IMR-90 (cell line): ENCODE measurements around the gene FAM131C. TPM values are rescaled to one million over a fixed set of nuclear protein-coding genes. Genes with fewer than 3 reads are reported as not detected.

Experiments
- ATAC-seq: fragments of 200-7000 bp; cut with Tn5 transposase; 2 replicates; pipeline ENCODE4 v1.9.1; 2020; ENCODE audit warnings: low read depth, mild to moderate bottlenecking, moderate library complexity
- BruUV-seq: library from RNA; stranded (reverse); fragments of 400-500 nt; replicated peaks from 2 replicates; lab custom pipeline; 2021; lab: Mats Ljungman, UMichigan
- CTCF ChIA-PET: fragments of 300-600 bp; formaldehyde crosslinking; extraction: SDS; loops from one replicate; lab custom pipeline; 2021; ENCODE audit warnings: antibody characterized with exemption; lab: Yijun Ruan, JAX
- POLR2A ChIA-PET: fragments of 300-600 bp; sonication (Branson Sonifier 250); formaldehyde crosslinking; loops from one replicate; lab custom pipeline; 2022; ENCODE audit warnings: antibody characterized with exemption; ENCODE audit not compliant: unreplicated experiment; lab: Charles Lee
- DNase-seq: peaks from one replicate; pipeline ENCODE4 v3.0.0; 2013
- H2AFZ ChIP-seq: replicated peaks from 2 replicates; pipeline ENCODE3; 2013; ENCODE audit warnings: low read length, mild to moderate bottlenecking; ENCODE audit not compliant: poor library complexity
- H2AK5ac ChIP-seq: 2 replicates; pipeline ENCODE4 v1.6.1; 2013; ENCODE audit warnings: low read depth, low read length, inconsistent platforms
- H2AK9ac ChIP-seq: replicated peaks from 2 replicates; pipeline ENCODE3; 2013; ENCODE audit warnings: mild to moderate bottlenecking, low read depth, low read length, moderate library complexity; ENCODE audit not compliant: poor library complexity
- H2BK120ac ChIP-seq: 2 replicates; pipeline ENCODE4 v1.6.1; 2013; ENCODE audit warnings: low read depth, low read length, inconsistent platforms
- H2BK15ac ChIP-seq: 3 replicates; pipeline ENCODE4 v1.6.1; 2013; ENCODE audit warnings: low read depth, low read length, inconsistent platforms
- H2BK20ac ChIP-seq: 2 replicates; pipeline ENCODE4 v1.6.1; 2013; ENCODE audit warnings: low read depth, mild to moderate bottlenecking, inconsistent platforms, low read length, moderate library complexity
- H2BK5ac ChIP-seq: 2 replicates; pipeline ENCODE4 v1.6.1; 2013; ENCODE audit warnings: mild to moderate bottlenecking, low read depth, low read length, inconsistent platforms; ENCODE audit not compliant: poor library complexity, severe bottlenecking
- H3K14ac ChIP-seq: replicated peaks from 2 replicates; pipeline ENCODE4 v1.6.1; 2013; ENCODE audit warnings: low read depth, low read length, inconsistent platforms
- H3K18ac ChIP-seq: 2 replicates; pipeline ENCODE4 v1.6.1; 2013; ENCODE audit warnings: low read depth, low read length, control low read depth
- H3K23ac ChIP-seq: 2 replicates; pipeline ENCODE4 v1.6.1; 2013; ENCODE audit warnings: low read depth, low read length, inconsistent platforms
- H3K27ac ChIP-seq: 2 replicates; pipeline ENCODE4 v1.5.1; 2013; ENCODE audit warnings: mild to moderate bottlenecking, control low read depth, low read length; ENCODE audit not compliant: insufficient read depth
- H3K27me3 ChIP-seq: 2 replicates; pipeline ENCODE4 v1.6.1; 2013; ENCODE audit warnings: low read length; ENCODE audit not compliant: control insufficient read depth, insufficient read depth
- H3K36me3 ChIP-seq: 2 replicates; pipeline ENCODE4 v1.6.1; 2013; ENCODE audit warnings: low read length, mixed read lengths; ENCODE audit not compliant: control insufficient read depth, insufficient read depth
- H3K4ac ChIP-seq: 2 replicates; pipeline ENCODE4 v1.6.1; 2013; ENCODE audit warnings: low read depth, low read length, inconsistent platforms
- H3K4me1 ChIP-seq: 2 replicates; pipeline ENCODE4 v1.6.1; 2013; ENCODE audit warnings: low read length, mixed read lengths; ENCODE audit not compliant: control insufficient read depth, insufficient read depth
- H3K4me2 ChIP-seq: 2 replicates; pipeline ENCODE4 v1.6.1; 2013; ENCODE audit warnings: low read depth, mild to moderate bottlenecking, control low read depth, low read length, moderate library complexity
- H3K4me3 ChIP-seq: 2 replicates; pipeline ENCODE4 v1.5.1; 2013; ENCODE audit warnings: low read depth, mild to moderate bottlenecking, control low read depth, low read length, moderate library complexity; ENCODE audit not compliant: insufficient read depth
- H3K56ac ChIP-seq: 2 replicates; pipeline ENCODE4 v1.6.1; 2013; ENCODE audit warnings: low read length, inconsistent platforms; ENCODE audit not compliant: insufficient read depth; ENCODE audit errors: extremely low read depth
- H3K79me1 ChIP-seq, 2 experiments: 2 replicates each; pipeline ENCODE4 v1.6.1; 2013; ENCODE audit warnings: low read length in 2 of 2, inconsistent platforms in 1 of 2, low read depth in 1 of 2
- H3K9ac ChIP-seq: 2 replicates; pipeline ENCODE4 v1.6.1; 2013; ENCODE audit warnings: low read depth, low read length, control low read depth
- H3K9me1 ChIP-seq: 2 replicates; pipeline ENCODE4 v1.6.1; 2013; ENCODE audit warnings: low read length, inconsistent platforms; ENCODE audit not compliant: insufficient read depth
- H3K9me3 ChIP-seq: 2 replicates; pipeline ENCODE4 v1.6.1; 2013; ENCODE audit warnings: low read length; ENCODE audit not compliant: control insufficient read depth, insufficient read depth
- H4K20me1 ChIP-seq: 2 replicates; pipeline ENCODE4 v1.6.1; 2013; ENCODE audit warnings: low read length, inconsistent platforms; ENCODE audit not compliant: insufficient read depth
- H4K5ac ChIP-seq: 2 replicates; pipeline ENCODE4 v1.6.1; 2013; ENCODE audit warnings: mild to moderate bottlenecking, low read depth, low read length, control low read depth
- H4K8ac ChIP-seq, 2 experiments: 2 replicates each; pipeline ENCODE4 v1.6.1; 2013; ENCODE audit warnings: low read depth in 2 of 2, low read length in 2 of 2, control low read depth in 1 of 2, inconsistent platforms in 1 of 2
- H4K91ac ChIP-seq: 2 replicates; pipeline ENCODE4 v1.6.1; 2013; ENCODE audit warnings: low read depth, low read length, inconsistent platforms; ENCODE audit not compliant: insufficient read depth
- BHLHE40 ChIP-seq: fragments of 150-350 bp; IDR thresholded peaks from 2 replicates; pipeline ENCODE4 v1.6.1; 2016; ENCODE audit warnings: mild to moderate bottlenecking, low read depth, low read length
- CHD1 ChIP-seq: IDR thresholded peaks from 2 replicates; pipeline ENCODE4 v1.6.1; 2012; ENCODE audit warnings: low read depth, low read length, improper control_type of control experiment
- MAZ ChIP-seq: IDR thresholded peaks from 2 replicates; pipeline ENCODE4 v1.6.1; 2012; ENCODE audit warnings: low read depth, mild to moderate bottlenecking, low read length, improper control_type of control experiment, moderate library complexity, borderline replicate concordance
- WGBS, 2 experiments: methylation state at CpG; one replicate each; pipeline versions ENCODE4 v1.1.5 to v1.1.7; 2013; ENCODE audit warnings: missing lambda C conversion rate in 2 of 2; ENCODE audit not compliant: insufficient read length in 1 of 2; ENCODE audit errors: extremely low coverage in 2 of 2; 5-methylcytosine and 5-hydroxymethylcytosine counted together
- dilution Hi-C: fragments of 300-500 bp; cut with HindIII; formaldehyde crosslinking; loops from one replicate; pipeline ENCODE4 v1.14.3; 2018; ENCODE audit warnings: low sequenced_read_pairs; ENCODE audit not compliant: unreplicated experiment
- in situ Hi-C: fragments of 300-500 bp; cut with MboI; formaldehyde crosslinking; loops from 3 replicates; pipeline ENCODE4 v1.14.3; 2019; ENCODE audit warnings: low sequenced_read_pairs, inconsistent platforms, mixed read lengths
- intact Hi-C: fragments of 100-400 bp; cut with micrococcal nuclease; formaldehyde crosslinking; loops from 2 replicates; pipeline ENCODE4 v1.10.0; 2022
- polyA plus RNA-seq, 3 experiments: library from polyadenylated mRNA; depleted of rRNA; stranded (reverse); fragments of >200 nt; gene quantifications; 2 replicates each; pipeline ENCODE4 v1.2.3, GENCODE V29; 2012; ENCODE audit warnings: low replicate concordance in 1 of 3
- total RNA-seq: library from RNA; depleted of rRNA; stranded (reverse); fragments of >200 nt; gene quantifications from 2 replicates; pipeline ENCODE4 v1.2.3, GENCODE V29; 2012
- TF ChIP-seq, protein P1 (sequence below): fragments of 150-350 bp; IDR thresholded peaks from 2 replicates; pipeline ENCODE4 v1.6.1; 2017; ENCODE audit warnings: mild to moderate bottlenecking, antibody characterized with exemption, low read length, low read depth

Gene FAM131C
- total and polyA plus RNA-seq, 2 of the 4 experiments (the other 2 are of a cell fraction): 0.18 to 1.0 TPM

DNA sequence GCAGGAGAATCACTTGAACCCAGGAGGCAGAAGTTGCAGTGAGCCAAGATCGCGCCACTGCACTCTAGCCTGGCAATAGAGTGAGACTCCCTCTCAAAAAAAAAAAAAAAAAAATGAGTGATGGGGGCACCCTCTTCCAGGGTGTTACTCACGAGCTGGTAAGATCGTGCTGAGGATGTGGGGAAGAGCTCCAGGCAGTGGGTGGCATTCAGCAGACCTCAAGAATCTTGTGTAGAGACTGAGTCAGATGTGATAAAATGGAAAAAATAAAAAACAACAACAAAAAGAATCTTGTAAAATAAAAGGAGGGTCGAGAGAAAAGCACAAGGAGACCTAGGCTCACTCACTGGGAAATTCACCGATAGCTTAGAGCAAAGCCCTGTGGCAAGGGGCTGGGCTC lies 43.9 kb upstream of the FAM131C start:
- no peaks in the 10 kb centered on the region for H3K27me3 ChIP-seq
- H3K23ac ChIP-seq: no peak overlapping the region
- H2BK120ac ChIP-seq: no peak overlapping the region
- no peak overlapping the region for H3K18ac ChIP-seq
- peaks cover 9% of the 10 kb centered on the region for H4K20me1 ChIP-seq
- no peak overlapping the region for H3K27ac ChIP-seq
- dilution Hi-C loops: no loop called here
- H2AK9ac ChIP-seq: no peak overlapping the region
- no peak overlapping the region for H3K56ac ChIP-seq
- no CpG with 5 or more reads among the region's 6 CpGs for WGBS, 2 experiments
- in situ Hi-C loops: no loop called here
- no TSS peak for BruUV-seq
- H3K36me3 ChIP-seq: no peaks in the 10 kb centered on the region
- peaks cover 7% of the 10 kb centered on the region for H3K9me1 ChIP-seq
- H3K9ac ChIP-seq: no peak overlapping the region
- intact Hi-C loops: no loop called here
- POLR2A ChIA-PET: no interaction called here
- no peak overlapping the region for H4K8ac ChIP-seq
- H4K5ac ChIP-seq: no peak overlapping the region
- no peak overlapping the region for H3K14ac ChIP-seq
- TF ChIP-seq, protein P1, sequence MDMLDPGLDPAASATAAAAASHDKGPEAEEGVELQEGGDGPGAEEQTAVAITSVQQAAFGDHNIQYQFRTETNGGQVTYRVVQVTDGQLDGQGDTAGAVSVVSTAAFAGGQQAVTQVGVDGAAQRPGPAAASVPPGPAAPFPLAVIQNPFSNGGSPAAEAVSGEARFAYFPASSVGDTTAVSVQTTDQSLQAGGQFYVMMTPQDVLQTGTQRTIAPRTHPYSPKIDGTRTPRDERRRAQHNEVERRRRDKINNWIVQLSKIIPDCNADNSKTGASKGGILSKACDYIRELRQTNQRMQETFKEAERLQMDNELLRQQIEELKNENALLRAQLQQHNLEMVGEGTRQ: no peak
- TF ChIP-seq BHLHE40 (peak; percentile 50; the same call in 1 of the 2 replicates), MAZ (no peak), CHD1 (no peak)
- no peak overlapping the region for H3K4ac ChIP-seq
- no peak overlapping the region for H2AK5ac ChIP-seq
- CTCF ChIA-PET: no interaction called here
- H2BK20ac ChIP-seq: no peak overlapping the region
- H2BK5ac ChIP-seq: no peak overlapping the region
- H4K91ac ChIP-seq: no peak overlapping the region
- H3K4me3 ChIP-seq: no peak overlapping the region
- H3K4me1 ChIP-seq: peaks cover 15% of the 10 kb centered on the region
- no peak for DNase-seq
- ATAC-seq: no peak
- peaks cover 0 to 5% of the 10 kb centered on the region in 2 experiments; a peak in 2 of 4 replicates for H3K79me1 ChIP-seq
- H2BK15ac ChIP-seq: no peak overlapping the region
- no peaks in the 10 kb centered on the region for H3K9me3 ChIP-seq
- H3K4me2 ChIP-seq: no peak overlapping the region
- no peak overlapping the region for H2AFZ ChIP-seq
